Measurements from ENCODE around the gene VOPP1.

Gene VOPP1

DNA sequence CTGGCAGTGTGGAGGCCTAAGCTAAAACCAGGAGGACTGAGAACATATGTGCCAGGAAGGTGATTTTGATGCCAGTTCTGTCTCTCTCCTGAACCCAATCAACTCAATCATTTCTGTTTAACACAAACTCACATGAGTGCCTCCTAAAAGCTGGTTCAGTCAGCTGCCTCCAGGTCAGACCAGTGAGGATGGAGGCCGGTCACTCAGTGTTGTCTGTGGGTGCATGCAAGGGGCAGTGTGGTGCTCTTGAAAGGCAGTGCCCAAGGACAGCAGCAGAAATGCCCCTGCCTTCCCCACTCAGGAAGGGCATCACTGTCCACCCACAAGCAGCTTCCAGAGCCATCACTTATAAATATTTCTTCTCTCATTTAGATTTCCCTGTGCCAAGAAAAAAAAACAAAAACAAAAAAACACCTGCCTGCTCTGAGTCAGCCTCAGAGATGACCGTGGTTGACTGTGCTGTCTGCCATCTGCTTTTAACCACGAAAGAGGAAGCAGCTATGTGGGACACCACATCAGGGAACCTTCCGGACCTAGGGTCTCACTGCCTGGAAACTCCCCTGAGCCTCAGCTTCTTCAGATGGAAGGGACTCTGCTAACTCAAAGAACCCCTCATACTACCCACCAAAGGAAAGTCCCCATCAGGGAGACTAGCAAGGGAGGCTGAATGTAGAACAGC is 39.1 kb downstream of the VOPP1 start:
- Histone ChIP-seq H3K27me3 (ENCODE audit: insufficient read depth, low read depth) (no peaks in the 10 kb centered on the region), H3K9ac (peak overlapping the region; percentile 46), H3K4me2 (peak overlapping the region; percentile 92), H4K20me1 (ENCODE audit: insufficient read depth) (0 out of 2 replicates have a peak, but pooled peaks cover under 1% of the 10 kb centered on the region), H3K36me3 (ENCODE audit: insufficient read depth) (no peaks in the 10 kb centered on the region), H3K79me2 (ENCODE audit: insufficient read depth, low read depth) (peaks cover 78% of the 10 kb centered on the region), H3K4me3 (IDR thresholded peaks at IDR 0.05; ENCODE audit: insufficient read depth, low read depth, low read length) (no peak overlapping the region), H3K4me1 (ENCODE audit: low read depth, poor library complexity, severe bottlenecking) (peaks cover 97% of the 10 kb centered on the region), H3K27ac (peak overlapping the region; percentile 90), H2AFZ (ENCODE audit: low read depth) (no peak overlapping the region)
- TF ChIP-seq, protein P1, sequence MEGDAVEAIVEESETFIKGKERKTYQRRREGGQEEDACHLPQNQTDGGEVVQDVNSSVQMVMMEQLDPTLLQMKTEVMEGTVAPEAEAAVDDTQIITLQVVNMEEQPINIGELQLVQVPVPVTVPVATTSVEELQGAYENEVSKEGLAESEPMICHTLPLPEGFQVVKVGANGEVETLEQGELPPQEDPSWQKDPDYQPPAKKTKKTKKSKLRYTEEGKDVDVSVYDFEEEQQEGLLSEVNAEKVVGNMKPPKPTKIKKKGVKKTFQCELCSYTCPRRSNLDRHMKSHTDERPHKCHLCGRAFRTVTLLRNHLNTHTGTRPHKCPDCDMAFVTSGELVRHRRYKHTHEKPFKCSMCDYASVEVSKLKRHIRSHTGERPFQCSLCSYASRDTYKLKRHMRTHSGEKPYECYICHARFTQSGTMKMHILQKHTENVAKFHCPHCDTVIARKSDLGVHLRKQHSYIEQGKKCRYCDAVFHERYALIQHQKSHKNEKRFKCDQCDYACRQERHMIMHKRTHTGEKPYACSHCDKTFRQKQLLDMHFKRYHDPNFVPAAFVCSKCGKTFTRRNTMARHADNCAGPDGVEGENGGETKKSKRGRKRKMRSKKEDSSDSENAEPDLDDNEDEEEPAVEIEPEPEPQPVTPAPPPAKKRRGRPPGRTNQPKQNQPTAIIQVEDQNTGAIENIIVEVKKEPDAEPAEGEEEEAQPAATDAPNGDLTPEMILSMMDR (conservative IDR thresholded peaks at IDR 0.05; ENCODE audit: low read depth, low read length) = no peak

DNA sequence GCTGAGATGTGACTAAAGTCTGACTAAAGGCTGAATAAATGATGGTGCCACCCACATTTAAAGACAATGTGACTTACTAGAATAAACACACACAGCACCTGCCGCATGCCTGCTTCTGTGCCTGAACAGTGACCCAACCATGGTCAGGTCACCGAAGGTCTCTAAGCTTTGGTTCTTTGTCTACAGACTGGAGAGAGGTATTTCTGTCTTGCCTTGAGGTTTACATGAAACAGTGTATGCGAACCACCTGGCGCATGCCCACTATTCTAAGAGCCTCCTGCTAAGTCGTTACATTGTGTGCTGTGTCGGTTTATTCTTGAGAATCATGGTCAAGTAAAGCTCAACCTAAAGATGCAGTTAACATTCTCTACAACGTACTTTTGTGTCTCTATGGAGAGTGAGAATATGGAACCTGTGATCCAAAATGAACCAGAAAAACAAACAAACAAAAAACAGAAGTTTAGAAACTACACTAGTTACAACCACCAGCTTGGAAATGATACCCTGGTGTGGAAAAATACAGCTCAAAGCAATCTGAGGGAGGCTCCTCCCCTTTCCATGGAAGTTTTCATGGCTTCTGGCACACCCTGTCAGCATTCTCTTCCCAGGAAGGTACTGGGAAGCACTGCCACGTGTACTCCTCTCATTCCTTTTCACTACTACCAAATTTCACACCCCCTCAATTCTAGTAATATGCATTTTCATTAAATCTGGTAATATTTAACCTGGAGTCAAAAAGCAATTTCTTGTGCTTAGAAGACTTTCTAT is 40.0 kb downstream of the VOPP1 start:
- H3K79me2 ChIP-seq (ENCODE audit: insufficient read depth, low read depth) = peaks cover 78% of the 10 kb centered on the region
- TF ChIP-seq, protein P1 (conservative IDR thresholded peaks at IDR 0.05; ENCODE audit: low read depth, low read length) = no peak
- H3K27me3 ChIP-seq (ENCODE audit: insufficient read depth, low read depth) = no peaks in the 10 kb centered on the region
- peak overlapping the region; percentile 92 for H3K4me2 ChIP-seq
- no peaks in the 10 kb centered on the region for H3K36me3 ChIP-seq (ENCODE audit: insufficient read depth)
- H2AFZ ChIP-seq (ENCODE audit: low read depth) = no peak overlapping the region
- no peak overlapping the region for H3K4me3 ChIP-seq (IDR thresholded peaks at IDR 0.05; ENCODE audit: insufficient read depth, low read depth, low read length)
- peak overlapping the region; percentile 46 for H3K9ac ChIP-seq
- peaks cover 97% of the 10 kb centered on the region for H3K4me1 ChIP-seq (ENCODE audit: low read depth, poor library complexity, severe bottlenecking)
- no peaks in the 10 kb centered on the region for H4K20me1 ChIP-seq (ENCODE audit: insufficient read depth)
- peak overlapping the region; percentile 90 for H3K27ac ChIP-seq

DNA sequence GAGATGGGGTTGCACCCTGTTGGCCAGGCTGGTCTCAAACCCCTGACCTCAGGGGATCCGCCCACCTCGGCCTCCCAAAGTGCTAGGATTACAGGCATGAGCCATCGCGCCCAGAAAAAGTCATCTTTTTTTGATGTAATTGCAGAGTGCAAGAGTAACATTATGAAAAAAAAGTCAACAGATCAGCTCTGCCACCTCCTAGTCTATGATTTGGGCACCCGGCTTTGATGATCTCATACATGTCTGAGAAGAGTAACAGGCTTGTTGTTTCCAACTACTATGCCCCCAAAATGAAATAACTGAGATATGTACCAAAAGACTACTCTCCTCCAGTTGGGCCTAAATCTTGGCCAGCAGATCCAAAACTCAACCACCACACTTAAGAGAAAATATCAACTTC is 40.8 kb downstream of the VOPP1 start:
- peak overlapping the region; percentile 90 for H3K27ac ChIP-seq
- H3K4me1 ChIP-seq (ENCODE audit: low read depth, poor library complexity, severe bottlenecking) = peaks cover 97% of the 10 kb centered on the region
- peak overlapping the region; percentile 92 for H3K4me2 ChIP-seq
- TF ChIP-seq, protein P1 (conservative IDR thresholded peaks at IDR 0.05; ENCODE audit: low read depth, low read length) = no peak
- no peaks in the 10 kb centered on the region for H3K36me3 ChIP-seq (ENCODE audit: insufficient read depth)
- H4K20me1 ChIP-seq (ENCODE audit: insufficient read depth) = no peaks in the 10 kb centered on the region
- H3K27me3 ChIP-seq (ENCODE audit: insufficient read depth, low read depth) = no peaks in the 10 kb centered on the region
- H2AFZ ChIP-seq (ENCODE audit: low read depth) = no peak overlapping the region
- peak overlapping the region; percentile 1; the same call in 1 of the 2 replicates for H3K9ac ChIP-seq
- H3K4me3 ChIP-seq (IDR thresholded peaks at IDR 0.05; ENCODE audit: insufficient read depth, low read depth, low read length) = no peak overlapping the region
- H3K79me2 ChIP-seq (ENCODE audit: insufficient read depth, low read depth) = peaks cover 78% of the 10 kb centered on the region

DNA sequence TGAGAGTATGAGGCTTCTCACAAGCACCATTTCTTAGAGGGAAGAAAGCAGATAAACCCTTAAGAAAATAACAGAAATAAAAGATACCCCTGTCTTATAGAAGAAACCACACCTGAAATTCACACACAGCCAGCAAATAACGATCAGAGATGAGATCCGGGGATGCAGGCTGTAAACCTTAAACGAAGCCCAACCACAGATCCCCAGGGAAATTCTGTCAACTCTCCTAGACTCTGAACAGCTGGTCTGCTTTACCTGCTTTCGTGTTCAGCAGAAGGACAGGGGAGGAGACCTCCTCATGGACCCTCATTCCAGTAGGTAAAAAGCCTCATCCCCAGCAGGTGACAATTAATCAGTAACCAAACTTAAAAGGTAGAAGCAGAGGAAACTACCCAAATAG is 45.0 kb downstream of the VOPP1 start:
- Histone ChIP-seq H3K9ac (no peak overlapping the region), H3K27me3 (ENCODE audit: insufficient read depth, low read depth) (no peaks in the 10 kb centered on the region), H3K4me1 (ENCODE audit: low read depth, poor library complexity, severe bottlenecking) (peaks cover 98% of the 10 kb centered on the region), H3K4me3 (IDR thresholded peaks at IDR 0.05; ENCODE audit: insufficient read depth, low read depth, low read length) (no peak overlapping the region), H3K36me3 (ENCODE audit: insufficient read depth) (no peaks in the 10 kb centered on the region), H3K79me2 (ENCODE audit: insufficient read depth, low read depth) (peaks cover 99% of the 10 kb centered on the region), H3K4me2 (no peak overlapping the region; the same call in 1 of the 2 replicates), H4K20me1 (ENCODE audit: insufficient read depth) (peaks cover 7% of the 10 kb centered on the region), H2AFZ (ENCODE audit: low read depth) (no peak overlapping the region), H3K27ac (no peak overlapping the region)
- TF ChIP-seq, protein P1 (conservative IDR thresholded peaks at IDR 0.05; ENCODE audit: low read depth, low read length) = no peak
